ENCODE measurements around the gene SLC22A23.

Gene SLC22A23

DNA sequence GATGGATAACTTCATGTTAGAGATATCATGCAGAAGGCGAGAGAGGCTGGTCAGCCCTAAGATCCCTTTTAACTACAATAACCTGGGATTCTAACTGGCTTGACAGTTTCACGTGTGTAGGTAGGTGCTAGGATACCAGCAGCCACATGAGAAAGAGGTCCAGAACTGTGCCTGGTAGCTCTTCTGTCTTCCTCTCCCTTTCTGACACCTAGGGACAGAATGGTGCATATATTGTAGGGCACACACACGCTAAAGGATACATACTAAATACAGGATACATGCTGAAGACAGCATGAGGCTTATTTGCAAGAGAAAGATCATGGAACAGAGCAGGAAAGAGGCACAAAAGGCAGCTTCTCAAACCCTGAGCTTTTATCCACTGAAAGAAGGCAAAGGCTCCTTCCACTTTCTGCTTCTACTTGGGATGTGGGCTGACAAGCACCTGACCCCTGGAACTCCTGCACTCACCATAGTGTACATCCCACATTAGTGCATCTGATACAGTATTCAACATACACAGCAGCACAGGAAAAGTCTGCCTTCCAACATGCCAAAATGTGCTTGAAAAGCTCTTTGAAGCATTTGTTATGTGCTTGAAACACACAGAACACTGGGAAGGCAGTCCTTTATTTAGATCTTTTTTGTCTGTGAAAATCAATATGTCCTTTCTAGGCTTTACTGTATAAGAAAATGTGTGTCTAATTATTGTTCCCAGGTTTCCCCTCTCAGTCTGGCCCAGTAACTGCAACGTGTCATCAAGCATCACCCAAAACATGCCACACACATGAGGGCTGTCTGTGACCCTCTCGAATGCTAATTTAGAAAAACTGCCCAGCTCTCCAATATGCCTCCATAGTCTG is 3.2 kb downstream of the SLC22A23 start:
- peaks cover 26% of the 10 kb centered on the region for H3K4me1 ChIP-seq (ENCODE audit: control insufficient read depth, low read depth, low read length)
- H3K36me3 ChIP-seq (ENCODE audit: control insufficient read depth, low read depth, low read length): no peaks in the 10 kb centered on the region
- H3K27ac ChIP-seq (ENCODE audit: low read length): no peak overlapping the region
- H3K4me3 ChIP-seq (ENCODE audit: low read length): peak overlapping the region; percentile 69
- H3K27me3 ChIP-seq (ENCODE audit: control insufficient read depth, insufficient read depth, low read length): peaks cover 42% of the 10 kb centered on the region
- no peak overlapping the region for H3K9ac ChIP-seq (ENCODE audit: low read length)
- H3K9me3 ChIP-seq (ENCODE audit: control insufficient read depth, low read depth, low read length): no peaks in the 10 kb centered on the region

- Histone ChIP-seq H3K9ac (ENCODE audit: low read length) (no peak overlapping the region), H3K36me3 (ENCODE audit: control insufficient read depth, low read depth, low read length) (no peaks in the 10 kb centered on the region), H3K27me3 (ENCODE audit: control insufficient read depth, insufficient read depth, low read length) (peaks cover 30% of the 10 kb centered on the region), H3K4me3 (ENCODE audit: low read length) (no peak overlapping the region), H3K27ac (ENCODE audit: low read length) (no peak overlapping the region), H3K4me1 (ENCODE audit: control insufficient read depth, low read depth, low read length) (peaks cover 19% of the 10 kb centered on the region), H3K9me3 (ENCODE audit: control insufficient read depth, low read depth, low read length) (no peaks in the 10 kb centered on the region)
Observed at GRCh38 chr6:3451498-3451897, 5.4 kb downstream of the SLC22A23 start.

GRCh38 chr6:3450888-3451287 is 6.0 kb downstream of the SLC22A23 start:
- Histone ChIP-seq H3K27me3 (ENCODE audit: control insufficient read depth, insufficient read depth, low read length) (peaks cover 28% of the 10 kb centered on the region), H3K4me3 (ENCODE audit: low read length) (no peak overlapping the region), H3K9ac (ENCODE audit: low read length) (no peak overlapping the region), H3K27ac (ENCODE audit: low read length) (no peak overlapping the region), H3K9me3 (ENCODE audit: control insufficient read depth, low read depth, low read length) (no peaks in the 10 kb centered on the region), H3K4me1 (ENCODE audit: control insufficient read depth, low read depth, low read length) (peaks cover 19% of the 10 kb centered on the region), H3K36me3 (ENCODE audit: control insufficient read depth, low read depth, low read length) (no peaks in the 10 kb centered on the region)

- Histone ChIP-seq H3K27me3 (ENCODE audit: control insufficient read depth, insufficient read depth, low read length) (peaks cover 17% of the 10 kb centered on the region), H3K27ac (ENCODE audit: low read length) (no peak overlapping the region), H3K4me3 (ENCODE audit: low read length) (no peak overlapping the region), H3K4me1 (ENCODE audit: control insufficient read depth, low read depth, low read length) (peaks cover 14% of the 10 kb centered on the region), H3K36me3 (ENCODE audit: control insufficient read depth, low read depth, low read length) (no peaks in the 10 kb centered on the region), H3K9me3 (ENCODE audit: control insufficient read depth, low read depth, low read length) (no peaks in the 10 kb centered on the region), H3K9ac (ENCODE audit: low read length) (no peak overlapping the region)
Observed at GRCh38 chr6:3449750-3450305, 7.0 kb downstream of the SLC22A23 start.

- no peak overlapping the region for H3K27ac ChIP-seq (ENCODE audit: low read length)
- H3K9ac ChIP-seq (ENCODE audit: low read length): no peak overlapping the region
- no peaks in the 10 kb centered on the region for H3K36me3 ChIP-seq (ENCODE audit: control insufficient read depth, low read depth, low read length)
- H3K27me3 ChIP-seq (ENCODE audit: control insufficient read depth, insufficient read depth, low read length): peaks cover 12% of the 10 kb centered on the region
- no peak overlapping the region for H3K4me3 ChIP-seq (ENCODE audit: low read length)
- no peaks in the 10 kb centered on the region for H3K9me3 ChIP-seq (ENCODE audit: control insufficient read depth, low read depth, low read length)
- peaks cover 14% of the 10 kb centered on the region for H3K4me1 ChIP-seq (ENCODE audit: control insufficient read depth, low read depth, low read length)
Observed at GRCh38 chr6:3449321-3449720, 7.5 kb downstream of the SLC22A23 start.

GRCh38 chr6:3447005-3447404 is 9.8 kb downstream of the SLC22A23 start:
- Histone ChIP-seq H3K9ac (ENCODE audit: low read length) (no peak overlapping the region), H3K4me3 (ENCODE audit: low read length) (no peak overlapping the region), H3K9me3 (ENCODE audit: control insufficient read depth, low read depth, low read length) (no peaks in the 10 kb centered on the region), H3K27me3 (ENCODE audit: control insufficient read depth, insufficient read depth, low read length) (no peaks in the 10 kb centered on the region), H3K36me3 (ENCODE audit: control insufficient read depth, low read depth, low read length) (no peaks in the 10 kb centered on the region), H3K4me1 (ENCODE audit: control insufficient read depth, low read depth, low read length) (peaks cover 12% of the 10 kb centered on the region), H3K27ac (ENCODE audit: low read length) (no peak overlapping the region)

GRCh38 chr6:3446184-3446583 is 10.7 kb downstream of the SLC22A23 start:
- Histone ChIP-seq H3K9me3 (ENCODE audit: control insufficient read depth, low read depth, low read length) (no peaks in the 10 kb centered on the region), H3K4me1 (ENCODE audit: control insufficient read depth, low read depth, low read length) (peaks cover 12% of the 10 kb centered on the region), H3K4me3 (ENCODE audit: low read length) (no peak overlapping the region), H3K9ac (ENCODE audit: low read length) (no peak overlapping the region), H3K36me3 (ENCODE audit: control insufficient read depth, low read depth, low read length) (no peaks in the 10 kb centered on the region), H3K27me3 (ENCODE audit: control insufficient read depth, insufficient read depth, low read length) (no peaks in the 10 kb centered on the region), H3K27ac (ENCODE audit: low read length) (no peak overlapping the region)

GRCh38 chr6:3444276-3445088 is 12.4 kb downstream of the SLC22A23 start:
- H3K27me3 ChIP-seq (ENCODE audit: control insufficient read depth, insufficient read depth, low read length): no peaks in the 10 kb centered on the region
- no peaks in the 10 kb centered on the region for H3K9me3 ChIP-seq (ENCODE audit: control insufficient read depth, low read depth, low read length)
- H3K9ac ChIP-seq (ENCODE audit: low read length): no peak overlapping the region
- H3K36me3 ChIP-seq (ENCODE audit: control insufficient read depth, low read depth, low read length): no peaks in the 10 kb centered on the region
- peaks cover 12% of the 10 kb centered on the region for H3K4me1 ChIP-seq (ENCODE audit: control insufficient read depth, low read depth, low read length)
- H3K4me3 ChIP-seq (ENCODE audit: low read length): no peak overlapping the region
- H3K27ac ChIP-seq (ENCODE audit: low read length): no peak overlapping the region

DNA sequence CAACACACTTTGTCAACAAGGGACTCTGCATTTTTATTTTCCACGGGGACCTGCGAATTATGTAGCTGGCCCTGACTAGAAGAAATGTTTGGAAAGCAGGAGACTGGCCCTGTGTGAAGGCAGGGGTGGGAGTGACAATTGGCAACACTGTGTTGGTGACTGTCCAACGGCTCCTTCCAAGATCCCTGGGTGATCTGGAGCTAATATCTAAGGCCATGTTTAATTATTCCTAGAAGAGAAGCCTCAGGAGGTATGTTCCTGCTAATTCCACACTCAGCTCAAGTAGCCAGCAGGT is 13.7 kb downstream of the SLC22A23 start:
- H3K4me3 ChIP-seq (ENCODE audit: low read length): no peak overlapping the region
- no peaks in the 10 kb centered on the region for H3K27me3 ChIP-seq (ENCODE audit: control insufficient read depth, insufficient read depth, low read length)
- no peak overlapping the region for H3K27ac ChIP-seq (ENCODE audit: low read length)
- H3K9me3 ChIP-seq (ENCODE audit: control insufficient read depth, low read depth, low read length): no peaks in the 10 kb centered on the region
- H3K36me3 ChIP-seq (ENCODE audit: control insufficient read depth, low read depth, low read length): no peaks in the 10 kb centered on the region
- no peak overlapping the region for H3K9ac ChIP-seq (ENCODE audit: low read length)
- H3K4me1 ChIP-seq (ENCODE audit: control insufficient read depth, low read depth, low read length): peaks cover 16% of the 10 kb centered on the region

DNA sequence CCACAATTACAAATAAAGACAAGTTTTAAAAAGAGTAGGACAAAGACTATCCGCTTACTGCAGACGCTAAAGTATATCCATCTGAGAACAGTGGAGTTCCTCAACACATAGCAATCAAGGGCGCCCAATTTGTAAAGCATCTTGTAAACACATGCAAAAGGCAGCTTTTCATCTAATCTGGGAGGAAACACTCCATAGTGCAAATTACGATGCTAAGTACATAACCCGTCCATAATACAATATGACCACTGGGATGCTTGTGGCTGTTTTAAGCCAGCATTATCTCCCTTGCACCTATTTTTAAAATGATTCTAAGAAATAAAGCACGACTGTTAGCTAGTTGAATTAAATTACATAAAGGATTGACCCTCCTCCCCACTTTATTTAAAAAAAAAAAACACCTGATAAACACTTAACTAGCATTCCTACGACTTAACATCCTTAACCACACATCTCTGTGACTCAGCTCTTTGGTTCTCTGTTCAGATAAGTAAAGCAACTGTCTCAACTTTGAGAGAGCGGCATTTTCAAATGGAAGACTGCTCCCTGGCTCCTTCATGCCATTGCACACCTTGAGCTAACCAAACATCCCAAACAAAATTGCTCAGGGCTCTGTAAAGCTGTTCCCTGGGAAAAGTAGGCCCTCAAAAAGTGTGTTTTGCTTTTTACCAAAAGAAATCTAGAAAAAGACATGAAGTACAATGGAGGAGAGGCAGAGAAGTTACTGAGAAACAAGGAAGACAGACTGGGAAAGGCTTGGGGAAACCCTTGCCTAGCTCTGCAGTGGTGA is 14.2 kb downstream of the SLC22A23 start:
- no peaks in the 10 kb centered on the region for H3K36me3 ChIP-seq (ENCODE audit: control insufficient read depth, low read depth, low read length)
- no peak overlapping the region for H3K9ac ChIP-seq (ENCODE audit: low read length)
- H3K4me1 ChIP-seq (ENCODE audit: control insufficient read depth, low read depth, low read length): peaks cover 16% of the 10 kb centered on the region
- no peak overlapping the region for H3K27ac ChIP-seq (ENCODE audit: low read length)
- H3K9me3 ChIP-seq (ENCODE audit: control insufficient read depth, low read depth, low read length): no peaks in the 10 kb centered on the region
- no peak overlapping the region for H3K4me3 ChIP-seq (ENCODE audit: low read length)
- no peaks in the 10 kb centered on the region for H3K27me3 ChIP-seq (ENCODE audit: control insufficient read depth, insufficient read depth, low read length)

GRCh38 chr6:3440911-3441310 is 15.9 kb downstream of the SLC22A23 start:
- Histone ChIP-seq H3K4me3 (ENCODE audit: low read length) (no peak overlapping the region), H3K4me1 (ENCODE audit: control insufficient read depth, low read depth, low read length) (peaks cover 16% of the 10 kb centered on the region), H3K9ac (ENCODE audit: low read length) (no peak overlapping the region), H3K36me3 (ENCODE audit: control insufficient read depth, low read depth, low read length) (no peaks in the 10 kb centered on the region), H3K9me3 (ENCODE audit: control insufficient read depth, low read depth, low read length) (no peaks in the 10 kb centered on the region), H3K27me3 (ENCODE audit: control insufficient read depth, insufficient read depth, low read length) (no peaks in the 10 kb centered on the region), H3K27ac (ENCODE audit: low read length) (no peak overlapping the region)

Measured in iPS-18a (cell line).